ENCODE measurements around the gene EYA4.

Gene EYA4

GRCh38 chr6:133392641-133393040 lies 151.5 kb downstream of the EYA4 start:
- Histone ChIP-seq H3K79me2 (ENCODE audit: insufficient read depth, low read length) (no peaks in the 10 kb centered on the region), H4K20me1 (ENCODE audit: low read depth, low read length) (no peaks in the 10 kb centered on the region), H2AFZ (ENCODE audit: low read depth, low read length, severe bottlenecking) (no peak overlapping the region), H3K27ac (ENCODE audit: low read depth, low read length) (no peak overlapping the region), H3K9me2 (replicated peaks; ENCODE audit: insufficient read depth, low read length) (no peaks in the 10 kb centered on the region), H3K9ac (ENCODE audit: low read length) (no peak overlapping the region), H3K4me3 (ENCODE audit: insufficient read depth, low read length, poor library complexity, severe bottlenecking) (no peak overlapping the region), H3F3A (ENCODE audit: insufficient read depth) (no peaks in the 10 kb centered on the region), H3K36me3 (ENCODE audit: low read length) (no peaks in the 10 kb centered on the region), H3K27me3 (ENCODE audit: low read length) (no peaks in the 10 kb centered on the region), H3K9me3 (ENCODE audit: insufficient read depth, low read length) (no peaks in the 10 kb centered on the region), H3K4me2 (ENCODE audit: low read depth, low read length, poor library complexity, severe bottlenecking) (no peak overlapping the region)
- TF ChIP-seq EZH2phosphoT487 (conservative IDR thresholded peaks at IDR 0.05; ENCODE audit: low read length), result no peak
- no peak for TF ChIP-seq CTCF (IDR thresholded peaks at IDR 0.05; ENCODE audit: insufficient read depth, low read length, poor library complexity, severe bottlenecking)

- Histone ChIP-seq H3K27ac (ENCODE audit: low read depth, low read length) (no peak overlapping the region), H3K9me2 (replicated peaks; ENCODE audit: insufficient read depth, low read length) (no peaks in the 10 kb centered on the region), H3K9ac (ENCODE audit: low read length) (no peak overlapping the region), H3F3A (ENCODE audit: insufficient read depth) (no peaks in the 10 kb centered on the region), H3K4me3 (ENCODE audit: insufficient read depth, low read length, poor library complexity, severe bottlenecking) (no peak overlapping the region), H3K9me3 (ENCODE audit: insufficient read depth, low read length) (no peaks in the 10 kb centered on the region), H4K20me1 (ENCODE audit: low read depth, low read length) (no peaks in the 10 kb centered on the region), H3K27me3 (ENCODE audit: low read length) (no peaks in the 10 kb centered on the region), H3K36me3 (ENCODE audit: low read length) (no peaks in the 10 kb centered on the region), H3K4me2 (ENCODE audit: low read depth, low read length, poor library complexity, severe bottlenecking) (no peak overlapping the region), H3K79me2 (ENCODE audit: insufficient read depth, low read length) (no peaks in the 10 kb centered on the region), H2AFZ (ENCODE audit: low read depth, low read length, severe bottlenecking) (no peak overlapping the region)
- TF ChIP-seq EZH2phosphoT487 (conservative IDR thresholded peaks at IDR 0.05; ENCODE audit: low read length) (no peak), CTCF (IDR thresholded peaks at IDR 0.05; ENCODE audit: insufficient read depth, low read length, poor library complexity, severe bottlenecking) (no peak)
Observed at GRCh38 chr6:133393891-133394290, 152.7 kb downstream of the EYA4 start.

- Histone ChIP-seq H3F3A (ENCODE audit: insufficient read depth) (no peaks in the 10 kb centered on the region), H3K79me2 (ENCODE audit: insufficient read depth, low read length) (no peaks in the 10 kb centered on the region), H3K36me3 (ENCODE audit: low read length) (no peaks in the 10 kb centered on the region), H3K9me3 (ENCODE audit: insufficient read depth, low read length) (no peaks in the 10 kb centered on the region), H3K27ac (ENCODE audit: low read depth, low read length) (no peak overlapping the region), H3K9ac (ENCODE audit: low read length) (no peak overlapping the region), H3K27me3 (ENCODE audit: low read length) (no peaks in the 10 kb centered on the region), H3K4me2 (ENCODE audit: low read depth, low read length, poor library complexity, severe bottlenecking) (no peak overlapping the region), H4K20me1 (ENCODE audit: low read depth, low read length) (no peaks in the 10 kb centered on the region), H3K9me2 (replicated peaks; ENCODE audit: insufficient read depth, low read length) (no peaks in the 10 kb centered on the region), H3K4me3 (ENCODE audit: insufficient read depth, low read length, poor library complexity, severe bottlenecking) (no peak overlapping the region), H2AFZ (ENCODE audit: low read depth, low read length, severe bottlenecking) (no peak overlapping the region)
- TF ChIP-seq CTCF (IDR thresholded peaks at IDR 0.05; ENCODE audit: insufficient read depth, low read length, poor library complexity, severe bottlenecking) (no peak), EZH2phosphoT487 (conservative IDR thresholded peaks at IDR 0.05; ENCODE audit: low read length) (no peak)
Observed at GRCh38 chr6:133394630-133395029, 153.5 kb downstream of the EYA4 start.

All from SU-DHL-6 (cell line).